ENCODE measurements around the gene TANGO2.

TANGO2 gene

DNA sequence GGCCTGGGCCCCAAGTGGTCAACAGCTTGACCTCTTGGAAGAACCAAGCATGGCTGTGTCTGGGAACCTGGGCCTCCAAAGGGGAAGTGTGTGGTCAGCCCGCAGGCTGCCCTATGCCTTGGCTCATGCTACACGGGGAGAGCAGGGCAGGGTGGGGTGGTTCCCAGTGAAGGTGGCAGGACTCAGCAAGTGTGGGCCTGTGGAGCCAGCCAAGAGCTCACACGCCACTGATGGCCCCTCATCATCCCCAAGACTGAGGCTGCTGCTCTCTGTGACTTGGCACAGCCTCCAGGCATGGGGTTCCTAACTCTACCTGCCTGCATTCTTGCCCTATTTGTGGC is 43.2 kb downstream of the TANGO2 start:
- H3K27ac ChIP-seq (ENCODE audit: low read depth, low read length, poor library complexity, severe bottlenecking) = no peak overlapping the region
- H4K20me1 ChIP-seq (ENCODE audit: insufficient read depth, low read length) = no peaks in the 10 kb centered on the region
- no peaks in the 10 kb centered on the region for H3F3A ChIP-seq (ENCODE audit: insufficient read depth, low read length)
- H3K9me3 ChIP-seq (ENCODE audit: low read length) = no peaks in the 10 kb centered on the region
- H3K36me3 ChIP-seq (ENCODE audit: insufficient read depth, low read length) = peaks cover 11% of the 10 kb centered on the region; the same call in 1 of the 2 replicates
- H3K9ac ChIP-seq (ENCODE audit: low read length) = no peak overlapping the region
- no peaks in the 10 kb centered on the region for H3K27me3 ChIP-seq (ENCODE audit: insufficient read depth, low read length)
- H3K4me3 ChIP-seq (ENCODE audit: low read depth, low read length, poor library complexity, severe bottlenecking) = no peak overlapping the region
- TF ChIP-seq, protein P1, sequence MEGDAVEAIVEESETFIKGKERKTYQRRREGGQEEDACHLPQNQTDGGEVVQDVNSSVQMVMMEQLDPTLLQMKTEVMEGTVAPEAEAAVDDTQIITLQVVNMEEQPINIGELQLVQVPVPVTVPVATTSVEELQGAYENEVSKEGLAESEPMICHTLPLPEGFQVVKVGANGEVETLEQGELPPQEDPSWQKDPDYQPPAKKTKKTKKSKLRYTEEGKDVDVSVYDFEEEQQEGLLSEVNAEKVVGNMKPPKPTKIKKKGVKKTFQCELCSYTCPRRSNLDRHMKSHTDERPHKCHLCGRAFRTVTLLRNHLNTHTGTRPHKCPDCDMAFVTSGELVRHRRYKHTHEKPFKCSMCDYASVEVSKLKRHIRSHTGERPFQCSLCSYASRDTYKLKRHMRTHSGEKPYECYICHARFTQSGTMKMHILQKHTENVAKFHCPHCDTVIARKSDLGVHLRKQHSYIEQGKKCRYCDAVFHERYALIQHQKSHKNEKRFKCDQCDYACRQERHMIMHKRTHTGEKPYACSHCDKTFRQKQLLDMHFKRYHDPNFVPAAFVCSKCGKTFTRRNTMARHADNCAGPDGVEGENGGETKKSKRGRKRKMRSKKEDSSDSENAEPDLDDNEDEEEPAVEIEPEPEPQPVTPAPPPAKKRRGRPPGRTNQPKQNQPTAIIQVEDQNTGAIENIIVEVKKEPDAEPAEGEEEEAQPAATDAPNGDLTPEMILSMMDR (IDR thresholded peaks at IDR 0.05; ENCODE audit: low read length) = no peak
- TF ChIP-seq EZH2 (IDR thresholded peaks at IDR 0.05; ENCODE audit: borderline replicate concordance, low read length) = no peak
- no peaks in the 10 kb centered on the region for H3K4me1 ChIP-seq (ENCODE audit: insufficient read depth, low read length, severe bottlenecking)
- H3K79me2 ChIP-seq (ENCODE audit: insufficient read depth, low read length) = no peaks in the 10 kb centered on the region
- no peaks in the 10 kb centered on the region for H3K9me2 ChIP-seq (ENCODE audit: low read depth, low read length)
- H3K4me2 ChIP-seq (ENCODE audit: low read length) = no peak overlapping the region
- no peak overlapping the region for H2AFZ ChIP-seq (ENCODE audit: low read length)

DNA sequence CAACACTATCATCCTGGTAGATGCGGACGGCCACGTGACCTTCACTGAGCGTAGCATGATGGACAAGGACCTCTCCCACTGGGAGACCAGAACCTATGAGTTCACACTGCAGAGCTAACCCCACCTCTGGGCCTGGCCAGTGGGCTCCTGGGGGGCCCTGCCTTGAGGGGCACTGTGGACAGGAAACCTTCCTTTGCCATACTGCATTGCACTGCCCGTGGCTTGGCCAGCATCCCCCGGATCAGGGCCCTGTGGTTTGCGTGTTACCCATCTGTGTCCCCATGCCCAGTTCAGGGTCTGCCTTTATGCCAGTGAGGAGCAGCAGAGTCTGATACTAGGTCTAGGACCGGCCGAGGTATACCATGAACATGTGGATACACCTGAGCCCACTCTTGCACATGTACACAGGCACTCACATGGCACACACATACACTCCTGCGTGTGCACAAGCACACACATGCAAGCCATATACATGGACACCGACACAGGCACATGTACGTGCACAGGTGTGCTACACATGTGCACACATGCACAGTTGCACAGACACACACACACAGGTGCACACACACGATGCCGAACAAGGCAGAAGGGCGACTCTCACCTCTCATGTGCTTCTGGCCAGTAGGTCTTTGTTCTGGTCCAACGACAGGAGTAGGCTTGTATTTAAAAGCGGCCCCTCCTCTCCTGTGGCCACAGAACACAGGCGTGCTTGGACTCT is 43.8 kb downstream of the TANGO2 start:
- Histone ChIP-seq H3K4me2 (ENCODE audit: low read length) (no peak overlapping the region), H2AFZ (ENCODE audit: low read length) (no peak overlapping the region), H3K9ac (ENCODE audit: low read length) (no peak overlapping the region), H3K4me1 (ENCODE audit: insufficient read depth, low read length, severe bottlenecking) (no peaks in the 10 kb centered on the region), H3K27ac (ENCODE audit: low read depth, low read length, poor library complexity, severe bottlenecking) (no peak overlapping the region), H3K9me3 (ENCODE audit: low read length) (no peaks in the 10 kb centered on the region), H3F3A (ENCODE audit: insufficient read depth, low read length) (no peaks in the 10 kb centered on the region), H4K20me1 (ENCODE audit: insufficient read depth, low read length) (no peaks in the 10 kb centered on the region), H3K9me2 (ENCODE audit: low read depth, low read length) (no peaks in the 10 kb centered on the region), H3K27me3 (ENCODE audit: insufficient read depth, low read length) (no peaks in the 10 kb centered on the region), H3K79me2 (ENCODE audit: insufficient read depth, low read length) (no peaks in the 10 kb centered on the region), H3K36me3 (ENCODE audit: insufficient read depth, low read length) (peaks cover 11% of the 10 kb centered on the region; the same call in 1 of the 2 replicates), H3K4me3 (ENCODE audit: low read depth, low read length, poor library complexity, severe bottlenecking) (no peak overlapping the region)
- TF ChIP-seq EZH2 (IDR thresholded peaks at IDR 0.05; ENCODE audit: borderline replicate concordance, low read length) = no peak
- TF ChIP-seq, protein P1 (IDR thresholded peaks at IDR 0.05; ENCODE audit: low read length) = no peak

DNA sequence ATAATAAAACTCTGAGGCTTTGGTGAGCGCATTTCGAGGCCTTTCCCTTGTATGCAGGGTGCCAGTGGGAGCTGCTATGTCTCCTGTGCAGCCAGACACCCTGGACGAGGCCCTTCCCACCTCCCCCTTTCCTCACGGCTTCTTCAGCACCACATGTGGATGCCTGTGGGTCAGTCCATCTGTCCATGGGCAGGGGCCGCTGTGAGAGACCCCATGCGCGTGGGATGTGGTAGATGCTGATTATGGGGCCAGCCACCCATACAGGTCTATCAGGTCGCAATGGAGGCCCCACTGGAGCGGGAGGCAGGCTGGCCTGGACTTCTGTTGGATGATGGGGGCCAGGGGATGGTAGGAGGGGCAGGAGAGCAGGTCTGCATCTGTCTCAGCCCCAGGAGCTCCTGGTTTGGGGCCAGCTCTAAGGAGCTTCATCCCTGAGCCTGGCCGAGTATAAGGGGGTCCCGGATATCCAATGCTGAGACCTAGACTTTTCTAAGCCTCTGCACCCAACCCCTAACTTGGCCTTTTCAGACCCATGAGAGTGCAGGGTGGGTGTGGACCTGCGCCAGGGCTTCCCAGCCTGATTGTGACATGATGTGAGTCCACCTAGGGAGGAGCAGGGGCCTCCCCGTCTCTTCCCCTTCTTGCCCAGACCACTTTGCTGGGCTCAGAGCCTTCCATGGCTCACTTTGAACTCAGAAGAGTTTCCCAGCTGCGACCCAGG is 45.1 kb downstream of the TANGO2 start:
- Histone ChIP-seq H3K9me2 (ENCODE audit: low read depth, low read length) (no peaks in the 10 kb centered on the region), H3F3A (ENCODE audit: insufficient read depth, low read length) (no peaks in the 10 kb centered on the region), H2AFZ (ENCODE audit: low read length) (no peak overlapping the region), H3K4me2 (ENCODE audit: low read length) (no peak overlapping the region), H3K27me3 (ENCODE audit: insufficient read depth, low read length) (no peaks in the 10 kb centered on the region), H4K20me1 (ENCODE audit: insufficient read depth, low read length) (no peaks in the 10 kb centered on the region), H3K4me1 (ENCODE audit: insufficient read depth, low read length, severe bottlenecking) (no peaks in the 10 kb centered on the region), H3K36me3 (ENCODE audit: insufficient read depth, low read length) (peaks cover 10% of the 10 kb centered on the region; the same call in 1 of the 2 replicates), H3K79me2 (ENCODE audit: insufficient read depth, low read length) (no peaks in the 10 kb centered on the region), H3K9me3 (ENCODE audit: low read length) (no peaks in the 10 kb centered on the region), H3K9ac (ENCODE audit: low read length) (no peak overlapping the region), H3K4me3 (ENCODE audit: low read depth, low read length, poor library complexity, severe bottlenecking) (no peak overlapping the region), H3K27ac (ENCODE audit: low read depth, low read length, poor library complexity, severe bottlenecking) (no peak overlapping the region)
- TF ChIP-seq, protein P1 (IDR thresholded peaks at IDR 0.05; ENCODE audit: low read length) = no peak
- no peak for TF ChIP-seq EZH2 (IDR thresholded peaks at IDR 0.05; ENCODE audit: borderline replicate concordance, low read length)
